HFF-Myc (cell line): ENCODE data around the gene BTBD17.

Experiments
- DNase-seq: peaks from one replicate; pipeline ENCODE4 v3.0.0-alpha.2; 2011; ENCODE audit warnings: low read depth; ENCODE audit errors: extremely low read depth
- H3K4me3 ChIP-seq: replicated peaks from 2 replicates; pipeline ENCODE4 v1.5.1; 2011; ENCODE audit warnings: low read depth, mild to moderate bottlenecking, control low read depth, low read length
- TF ChIP-seq, protein P1 (sequence below): IDR thresholded peaks from 2 replicates; pipeline ENCODE4 v1.5.1; 2012; ENCODE audit warnings: mild to moderate bottlenecking, low read depth, low read length, control low read depth; ENCODE audit errors: missing control alignments

The BTBD17 gene

DNA sequence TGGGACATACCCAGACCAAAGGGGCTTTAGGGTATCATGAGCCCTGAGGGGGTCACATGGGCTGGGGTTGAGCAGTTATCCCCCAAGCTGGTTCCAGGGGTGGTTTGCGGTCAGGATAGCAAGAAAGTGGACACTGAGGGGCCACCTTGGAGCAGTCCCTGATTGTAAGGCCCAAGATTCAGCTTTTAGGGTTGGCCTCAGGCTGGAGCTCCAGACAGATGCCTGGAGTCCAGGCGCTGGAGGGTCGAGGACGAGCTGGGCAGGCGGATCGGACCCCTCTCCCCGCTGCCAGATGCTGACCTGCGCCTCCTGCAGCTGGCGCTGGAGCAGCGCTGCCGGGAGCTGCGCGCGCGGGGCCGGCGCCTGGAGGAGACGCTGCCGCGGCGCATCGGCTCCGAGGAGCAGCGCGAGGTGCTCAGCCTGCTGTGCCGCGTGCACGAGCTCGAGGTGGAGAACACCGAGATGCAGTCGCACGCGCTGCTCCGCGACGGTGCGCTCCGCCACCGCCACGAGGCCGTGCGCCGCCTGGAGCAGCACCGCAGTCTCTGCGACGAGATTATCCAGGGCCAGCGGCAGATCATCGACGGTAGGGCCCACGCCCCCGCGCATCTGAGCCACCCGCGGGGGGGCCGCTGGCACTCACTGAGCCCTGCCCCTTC is 10.0 kb downstream of the BTBD17 start:
- TF ChIP-seq, protein P1, sequence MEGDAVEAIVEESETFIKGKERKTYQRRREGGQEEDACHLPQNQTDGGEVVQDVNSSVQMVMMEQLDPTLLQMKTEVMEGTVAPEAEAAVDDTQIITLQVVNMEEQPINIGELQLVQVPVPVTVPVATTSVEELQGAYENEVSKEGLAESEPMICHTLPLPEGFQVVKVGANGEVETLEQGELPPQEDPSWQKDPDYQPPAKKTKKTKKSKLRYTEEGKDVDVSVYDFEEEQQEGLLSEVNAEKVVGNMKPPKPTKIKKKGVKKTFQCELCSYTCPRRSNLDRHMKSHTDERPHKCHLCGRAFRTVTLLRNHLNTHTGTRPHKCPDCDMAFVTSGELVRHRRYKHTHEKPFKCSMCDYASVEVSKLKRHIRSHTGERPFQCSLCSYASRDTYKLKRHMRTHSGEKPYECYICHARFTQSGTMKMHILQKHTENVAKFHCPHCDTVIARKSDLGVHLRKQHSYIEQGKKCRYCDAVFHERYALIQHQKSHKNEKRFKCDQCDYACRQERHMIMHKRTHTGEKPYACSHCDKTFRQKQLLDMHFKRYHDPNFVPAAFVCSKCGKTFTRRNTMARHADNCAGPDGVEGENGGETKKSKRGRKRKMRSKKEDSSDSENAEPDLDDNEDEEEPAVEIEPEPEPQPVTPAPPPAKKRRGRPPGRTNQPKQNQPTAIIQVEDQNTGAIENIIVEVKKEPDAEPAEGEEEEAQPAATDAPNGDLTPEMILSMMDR, result no peak
- no peak for DNase-seq
- H3K4me3 ChIP-seq, result no peak overlapping the region

DNA sequence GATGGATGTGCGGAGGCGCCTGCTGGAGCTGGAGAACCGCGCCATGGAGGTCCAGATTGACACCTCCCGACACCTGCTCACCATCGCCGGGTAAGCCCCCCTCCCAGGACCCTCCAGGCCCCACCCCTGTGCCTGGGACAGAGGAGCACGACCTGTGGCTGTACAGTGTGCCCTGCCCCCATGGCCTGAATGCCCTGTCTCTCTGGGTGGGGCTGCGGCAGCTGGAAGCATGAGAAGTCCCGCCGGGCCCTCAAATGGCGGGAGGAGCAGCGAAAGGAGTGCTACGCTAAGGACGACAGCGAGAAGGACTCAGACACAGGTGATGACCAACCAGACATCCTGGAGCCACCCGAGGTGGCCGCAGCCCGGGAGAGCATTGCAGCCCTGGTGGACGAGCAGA is 11.2 kb downstream of the BTBD17 start:
- DNase-seq, result no peak
- TF ChIP-seq, protein P1, result no peak
- H3K4me3 ChIP-seq, result no peak overlapping the region

DNA sequence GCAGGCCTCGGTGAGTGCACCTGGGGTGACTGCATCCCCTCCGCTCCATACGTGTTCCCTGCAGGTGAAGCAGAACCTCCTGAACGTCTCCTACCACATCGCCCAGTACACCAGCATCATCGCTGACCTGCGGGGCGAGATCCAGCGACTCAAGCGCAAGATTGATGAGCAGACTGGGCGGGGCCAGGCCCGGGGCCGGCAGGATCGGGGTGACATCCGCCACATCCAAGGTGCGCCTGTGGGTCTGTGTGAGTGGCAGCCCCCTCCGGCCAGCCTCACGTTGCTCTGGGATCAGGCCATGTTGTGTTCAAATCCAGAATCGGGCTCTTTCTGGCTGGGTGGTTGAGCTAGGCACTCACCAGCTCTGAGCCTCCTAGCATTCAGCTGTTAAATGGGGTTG is 12.5 kb downstream of the BTBD17 start:
- TF ChIP-seq, protein P1, result no peak
- no peak for DNase-seq
- H3K4me3 ChIP-seq, result no peak overlapping the region

DNA sequence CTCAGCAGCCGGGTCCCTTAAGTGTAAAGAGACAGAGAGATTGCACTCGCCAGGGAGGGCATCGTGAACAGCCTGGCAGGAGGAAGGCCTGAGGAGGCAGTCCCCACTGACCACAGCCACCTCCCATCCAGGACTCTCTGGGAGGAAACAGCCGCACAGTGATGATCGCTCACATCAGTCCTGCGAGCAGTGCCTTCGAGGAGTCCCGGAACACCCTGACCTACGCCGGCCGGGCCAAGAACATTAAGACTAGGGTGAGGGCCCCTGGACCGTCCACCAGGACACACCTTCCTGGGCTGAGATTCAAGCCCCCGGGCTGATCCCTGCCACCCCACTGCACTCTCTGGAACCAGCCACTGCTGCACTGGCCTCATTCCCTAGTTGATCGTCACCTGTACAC is 14.0 kb downstream of the BTBD17 start:
- DNase-seq, result no peak
- no peak overlapping the region for H3K4me3 ChIP-seq
- TF ChIP-seq, protein P1, result no peak

DNA sequence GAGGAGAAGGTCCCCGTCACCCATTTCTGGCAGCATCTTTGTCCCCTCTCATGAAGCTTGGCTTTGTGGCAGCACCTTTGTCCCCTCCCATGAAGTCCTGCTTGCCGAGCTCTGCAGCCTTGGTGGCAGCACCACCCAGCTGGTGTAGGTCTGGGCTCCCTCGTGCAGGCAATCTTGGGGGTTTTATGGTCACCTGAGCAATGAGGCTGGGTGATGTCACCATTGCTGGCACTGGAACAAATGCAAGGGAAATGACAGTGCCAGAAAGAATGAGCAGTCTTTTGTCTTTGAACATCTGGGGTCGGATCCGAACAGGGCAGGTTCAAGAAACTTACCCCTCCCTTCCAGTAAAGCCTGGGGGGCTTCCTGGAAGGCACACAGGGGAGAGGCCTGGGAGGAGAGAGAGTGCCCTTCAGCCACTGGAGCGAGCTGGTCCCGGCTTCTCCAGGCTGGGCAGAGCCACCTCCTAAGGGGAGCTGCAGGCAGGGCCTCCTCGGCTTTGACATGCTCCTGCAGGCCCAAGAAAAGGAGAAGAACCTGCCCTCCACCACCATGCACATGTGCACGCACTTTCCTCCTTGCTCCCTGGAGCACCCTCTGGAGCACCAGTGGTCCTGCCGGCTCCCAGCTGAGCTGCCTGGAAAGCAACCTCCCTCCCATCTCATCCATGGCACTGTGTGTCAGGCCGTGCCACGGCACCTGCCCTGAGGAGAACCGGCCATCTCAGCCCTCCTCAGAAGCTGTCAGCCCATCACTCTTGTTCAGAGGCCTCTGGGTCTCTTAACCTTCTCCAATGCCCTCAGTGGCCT is 16.0 kb downstream of the BTBD17 start:
- TF ChIP-seq, protein P1, result no peak
- no peak for DNase-seq
- no peak overlapping the region for H3K4me3 ChIP-seq

DNA sequence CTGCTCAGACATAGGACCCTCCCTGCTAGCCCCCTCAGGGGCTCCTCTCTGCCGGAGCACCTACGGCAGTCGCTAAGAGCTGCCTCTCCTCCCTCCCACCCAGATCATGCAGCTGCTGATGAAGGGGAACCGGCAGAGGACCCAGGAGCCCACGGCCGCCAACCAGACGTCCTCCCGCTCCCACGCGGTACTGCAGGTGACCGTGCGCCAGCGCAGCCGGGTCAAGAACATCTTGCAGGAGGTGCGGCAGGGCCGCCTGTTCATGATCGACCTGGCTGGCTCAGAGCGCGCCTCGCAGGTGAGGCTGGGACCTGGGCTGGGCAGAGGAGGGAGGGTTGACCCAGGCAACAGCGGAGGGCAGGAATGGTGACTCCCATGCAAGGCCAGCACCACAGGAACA is 17.0 kb downstream of the BTBD17 start:
- DNase-seq, result no peak
- no peak overlapping the region for H3K4me3 ChIP-seq
- TF ChIP-seq, protein P1, result no peak
